ENCODE data around the gene SEC31B. TPM values are rescaled to one million over a fixed set of nuclear protein-coding genes. Genes with fewer than 3 reads are reported as not detected.

The SEC31B gene
- total RNA-seq, 1 donor from 2014 or later = 268 TPM

DNA sequence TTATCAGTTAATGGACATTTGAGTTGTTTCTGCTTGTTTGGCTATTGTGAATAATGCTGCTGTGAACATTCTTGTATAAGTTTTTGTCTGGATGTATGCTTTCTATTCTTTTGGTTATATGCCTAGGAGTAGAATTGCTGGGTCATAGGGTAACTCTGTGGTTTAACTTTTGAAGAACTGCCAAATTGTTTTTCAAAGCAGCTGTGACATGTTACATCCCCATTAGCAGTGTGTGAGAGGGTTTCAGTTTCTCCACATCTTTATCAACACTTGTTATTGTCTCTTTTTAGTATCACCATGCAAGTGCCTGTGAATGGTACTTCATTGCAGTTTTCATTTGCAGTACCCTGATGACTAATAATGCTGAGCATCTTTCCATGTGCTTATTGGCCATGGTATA, 12.1 kb upstream of the SEC31B start:
- intact Hi-C loops (cut with micrococcal nuclease) = loop anchor here (10.0 kb wide), 1 partner anchor 347 kb away; the partner anchor contains the start of gene ERLIN1

DNA sequence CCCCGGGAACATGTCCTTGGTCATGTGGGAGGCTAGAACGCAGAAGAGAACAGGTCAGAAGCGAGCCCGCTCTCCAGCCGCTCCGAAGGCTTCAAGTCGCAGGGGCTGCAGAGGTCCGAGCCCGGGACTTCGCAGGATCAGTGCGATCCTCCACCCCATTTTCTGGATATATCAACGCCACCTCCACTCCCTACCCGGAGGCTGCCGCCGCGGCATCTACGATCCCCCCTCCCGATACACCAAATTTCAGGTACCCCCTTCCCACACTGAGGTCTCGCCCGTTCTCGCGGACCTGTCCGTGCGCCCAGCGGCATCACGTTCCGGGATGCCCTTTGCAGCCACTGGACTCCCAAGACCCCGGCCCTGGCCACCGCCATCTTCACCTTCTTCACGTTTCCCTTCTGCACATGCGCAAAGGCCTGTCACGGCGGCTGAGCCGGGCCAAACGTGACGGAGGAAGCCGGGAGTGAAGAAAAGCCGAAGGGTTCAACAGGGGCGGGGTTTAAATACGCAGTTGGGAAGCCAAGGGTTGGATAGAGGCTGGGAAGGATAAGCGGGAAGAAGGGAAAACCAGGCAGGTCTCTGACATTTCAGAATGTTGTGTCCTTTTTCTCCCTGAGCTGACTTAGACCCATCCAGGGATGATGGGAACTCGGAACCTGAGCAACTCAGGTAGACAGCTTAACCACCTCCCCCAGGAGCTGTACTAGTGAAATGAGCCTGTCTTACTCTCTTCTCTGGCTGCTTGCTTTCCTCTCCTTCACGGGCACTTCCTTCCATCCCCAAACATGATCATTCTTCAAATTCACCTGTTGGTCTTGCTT, 10.0 kb upstream of the SEC31B start, which contains the start of gene NDUFB8:
Gene NDUFB8, minus strand, starts transcription at position 397 of the 824 bp plus-strand sequence. Its CDS starts 20 bp downstream, at position 377.
- intact Hi-C loops (cut with micrococcal nuclease) = loop anchor here (10.0 kb wide), 1 partner anchor 345 kb away; the partner anchor contains the start of gene ERLIN1

DNA sequence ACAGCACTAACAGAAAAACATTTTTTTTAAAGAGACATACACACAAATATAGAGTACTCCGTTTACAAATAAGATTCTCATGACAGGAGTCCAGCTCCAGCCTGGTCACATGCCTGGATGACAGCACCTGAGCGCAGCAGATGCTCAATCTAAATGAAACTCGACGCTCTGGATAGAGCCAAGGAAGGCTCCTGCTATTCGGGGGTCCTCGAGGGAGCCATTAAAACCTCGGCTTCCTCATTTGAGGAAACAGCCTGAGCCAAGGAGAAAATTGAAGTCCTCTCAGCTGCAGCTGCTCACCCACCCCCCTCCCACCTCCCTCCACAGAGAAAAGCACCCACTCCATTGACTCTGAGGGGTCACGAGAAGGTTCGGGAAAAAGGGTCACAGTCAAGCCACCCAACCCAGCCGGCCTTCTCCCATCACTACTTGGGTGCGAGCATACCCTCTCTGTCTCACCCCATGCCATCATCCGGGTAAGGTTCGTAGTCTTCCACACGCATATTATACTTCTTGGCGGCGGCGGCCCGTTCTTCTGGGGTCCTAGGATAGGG, 9.3 kb upstream of the SEC31B start:
- intact Hi-C loops (cut with micrococcal nuclease) = loop anchor here (1.0 kb wide), 1 partner anchor 18 kb away; no protein-coding TSS in a partner anchor

DNA sequence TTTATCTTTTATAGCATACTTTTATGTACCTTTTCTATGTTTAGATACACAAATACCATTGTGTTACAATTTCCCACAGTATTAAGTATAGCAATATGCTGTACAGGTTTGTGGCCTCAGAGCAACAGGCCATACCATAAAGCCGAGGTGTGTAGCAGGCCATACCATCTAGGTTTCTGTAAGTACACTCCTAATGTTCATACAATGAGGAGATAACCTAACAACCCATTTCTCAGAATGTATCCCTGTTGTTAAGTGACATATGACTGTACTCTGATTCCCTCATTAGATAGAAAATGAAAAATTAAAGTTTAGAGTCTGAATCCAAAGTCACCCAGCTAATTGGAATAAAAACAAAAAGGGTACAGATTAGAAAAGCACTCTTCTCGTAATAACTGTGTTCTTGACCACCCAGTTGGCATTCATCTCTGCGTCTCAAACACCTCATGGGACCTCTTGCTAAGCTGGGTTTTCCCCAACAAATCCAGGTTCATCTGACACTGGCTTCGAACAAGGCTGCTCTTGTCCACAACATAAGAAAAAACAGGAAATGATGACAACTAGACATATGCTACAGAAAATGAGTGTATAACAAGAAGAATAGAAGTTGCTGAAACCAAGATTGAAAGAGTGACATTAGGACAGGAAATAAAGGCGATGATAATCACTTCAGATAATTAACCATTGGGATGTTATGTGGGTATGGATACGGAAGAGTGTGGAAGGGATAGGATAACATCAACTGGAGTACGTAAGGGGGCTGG, 8.6 kb upstream of the SEC31B start:
- intact Hi-C loops (cut with micrococcal nuclease) = loop anchor here (1.0 kb wide), 1 partner anchor 17 kb away; no protein-coding TSS in a partner anchor

DNA sequence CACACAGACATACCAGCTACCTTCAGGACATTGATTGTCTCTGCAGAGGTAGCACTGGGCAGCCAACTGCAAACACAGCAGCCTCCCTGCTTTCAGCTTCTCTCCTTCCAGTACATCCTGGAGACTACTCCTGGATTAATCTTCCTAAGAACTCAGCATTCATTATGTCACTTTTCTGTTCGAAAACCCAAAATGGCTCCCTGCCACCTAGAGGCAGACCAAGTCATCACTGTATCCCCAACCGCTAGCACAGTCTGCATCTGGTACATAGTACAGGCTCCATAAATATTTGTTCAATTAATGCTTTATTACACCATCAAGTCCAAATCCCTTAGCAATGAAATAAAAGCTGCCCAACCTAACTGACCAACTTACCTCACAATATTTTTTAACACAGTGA, 5.0 kb upstream of the SEC31B start:
- intact Hi-C loops (cut with micrococcal nuclease) = no loop called here

DNA sequence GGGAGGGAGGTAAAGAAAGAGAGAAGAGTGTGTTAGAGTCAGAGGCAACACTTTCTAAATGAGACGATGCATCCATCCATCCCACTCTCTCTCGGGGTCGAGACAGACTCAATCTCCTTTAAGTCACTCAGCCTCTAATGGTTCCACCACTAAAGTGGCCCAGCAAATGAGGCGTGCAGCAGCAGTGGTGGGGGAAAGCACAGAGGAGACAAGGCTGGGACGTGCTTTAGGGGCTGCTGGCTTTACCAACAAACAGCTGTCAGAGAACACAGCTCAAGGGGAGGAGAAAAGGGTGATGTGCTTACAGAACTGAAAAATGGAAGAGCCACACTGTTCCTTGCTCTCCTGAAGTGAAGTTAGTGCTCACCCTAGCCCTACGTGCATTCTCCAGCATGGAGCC, 4.5 kb upstream of the SEC31B start:
- intact Hi-C loops (cut with micrococcal nuclease) = no loop called here

DNA sequence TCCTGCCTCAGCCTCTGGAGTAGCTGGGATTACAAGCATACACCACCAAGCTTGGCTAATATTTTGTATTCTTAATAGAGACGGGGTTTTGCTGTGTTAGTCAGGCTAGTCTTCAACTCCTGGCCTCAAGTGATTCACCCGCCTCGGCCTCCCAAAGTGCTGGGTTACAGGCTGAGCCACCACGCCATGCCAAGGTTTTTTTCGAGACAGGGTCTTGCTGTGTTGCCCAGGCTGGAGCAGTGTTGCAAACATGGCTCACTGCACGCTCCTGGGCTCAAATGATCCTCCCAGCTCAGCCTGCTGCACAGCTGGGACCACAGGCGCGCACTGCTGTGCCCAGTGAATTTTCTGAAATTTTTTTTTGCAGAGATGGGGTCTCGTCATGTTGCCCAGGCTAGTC, 3.3 kb upstream of the SEC31B start:
- intact Hi-C loops (cut with micrococcal nuclease) = no loop called here

DNA sequence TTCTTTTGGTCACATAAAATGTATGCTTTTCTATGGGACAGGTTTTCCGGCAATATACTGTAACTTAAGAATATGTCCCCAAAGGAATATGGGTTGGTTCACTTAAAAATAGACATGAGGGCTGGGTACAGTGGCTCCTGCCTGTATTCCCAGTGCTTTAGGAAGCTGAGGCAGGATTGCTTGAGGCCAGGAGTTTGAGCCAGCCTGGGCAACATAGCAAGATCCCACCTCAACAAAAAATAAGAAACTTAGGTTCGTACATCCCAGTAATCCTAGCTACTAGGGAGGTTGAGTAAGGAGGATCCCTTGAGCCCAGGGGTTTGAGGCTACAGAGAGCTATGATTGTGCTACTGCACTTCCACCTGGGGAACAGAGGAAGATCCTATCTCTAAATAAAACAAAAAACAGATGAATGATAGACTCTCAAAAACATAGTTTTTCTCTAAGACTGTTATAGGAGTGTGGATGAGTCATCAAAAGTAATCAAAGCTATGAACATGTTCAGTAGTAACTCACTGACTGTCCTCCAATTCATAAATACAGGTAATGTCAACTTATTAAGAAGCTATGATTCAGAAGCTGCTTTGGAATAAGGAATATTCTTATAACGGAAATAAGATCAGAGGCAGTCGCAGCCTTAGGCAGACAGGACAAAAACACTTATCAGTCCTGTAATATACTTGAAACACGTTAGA, 2.6 kb upstream of the SEC31B start:
- intact Hi-C loops (cut with micrococcal nuclease) = no loop called here

DNA sequence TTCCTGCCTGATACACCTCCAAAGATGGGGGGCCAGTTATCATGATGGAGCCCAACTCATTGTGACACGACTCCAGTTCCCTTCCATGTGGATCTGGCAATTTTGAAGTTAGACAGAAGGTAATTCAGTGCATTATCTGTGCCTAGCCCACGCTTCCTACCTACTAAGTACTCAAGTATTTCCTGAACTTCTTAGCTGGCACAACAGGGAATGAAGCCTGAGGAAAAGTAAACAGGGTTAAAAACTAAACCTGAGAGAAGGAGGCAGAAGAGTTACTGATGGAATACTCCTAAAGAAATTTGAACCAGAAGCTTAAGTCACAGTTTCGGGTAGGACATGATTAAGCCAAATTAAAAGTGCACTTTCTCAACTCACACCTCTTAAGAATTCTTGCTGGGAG, 1.1 kb upstream of the SEC31B start:
- intact Hi-C loops (cut with micrococcal nuclease) = no loop called here

DNA sequence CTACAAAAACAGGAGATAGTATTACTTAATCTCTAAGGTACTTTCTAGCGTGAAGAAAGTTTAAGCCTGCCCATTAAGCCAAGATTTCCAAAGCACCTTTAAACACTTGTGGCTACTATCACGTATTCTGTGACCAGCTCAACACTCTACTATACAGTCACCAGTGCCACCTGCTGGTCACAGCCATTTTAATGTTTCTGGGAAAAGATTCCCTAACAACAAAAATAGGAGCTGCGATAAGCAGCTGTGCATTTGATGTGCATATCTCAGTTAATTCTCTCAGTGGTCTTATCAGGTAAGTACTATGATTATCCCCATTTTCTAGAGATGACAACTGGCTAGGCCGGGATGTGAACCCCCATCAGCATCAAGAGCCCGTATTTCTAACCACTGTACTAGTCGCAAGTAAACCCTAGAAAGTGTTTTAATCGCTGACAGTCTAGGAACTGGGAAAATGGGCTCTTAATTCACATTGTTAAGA, 860 bp downstream of the SEC31B start:
- intact Hi-C loops (cut with micrococcal nuclease) = loop anchor here (1.0 kb wide), 3 partner anchors 10 to 86 kb away; no protein-coding TSS in a partner anchor

DNA sequence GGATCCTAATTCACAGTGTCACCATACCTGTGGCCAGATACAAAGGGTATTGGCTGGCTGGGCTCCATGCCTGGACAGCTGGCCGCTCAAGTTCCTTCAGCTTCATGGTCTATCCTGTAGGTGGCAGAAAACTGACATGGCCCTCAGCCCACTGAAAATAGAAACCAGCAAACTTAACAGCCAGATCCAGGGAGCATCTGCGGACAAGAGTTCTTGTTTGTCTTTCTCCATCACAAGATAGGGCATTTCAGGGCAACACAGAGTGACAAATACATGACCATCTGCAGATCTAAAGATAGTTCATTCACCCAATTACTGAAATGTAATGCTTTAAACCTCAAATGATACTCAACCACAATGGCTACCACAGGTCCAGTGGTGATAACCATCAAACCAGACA, 2.8 kb downstream of the SEC31B start:
- intact Hi-C loops (cut with micrococcal nuclease) = no loop called here

DNA sequence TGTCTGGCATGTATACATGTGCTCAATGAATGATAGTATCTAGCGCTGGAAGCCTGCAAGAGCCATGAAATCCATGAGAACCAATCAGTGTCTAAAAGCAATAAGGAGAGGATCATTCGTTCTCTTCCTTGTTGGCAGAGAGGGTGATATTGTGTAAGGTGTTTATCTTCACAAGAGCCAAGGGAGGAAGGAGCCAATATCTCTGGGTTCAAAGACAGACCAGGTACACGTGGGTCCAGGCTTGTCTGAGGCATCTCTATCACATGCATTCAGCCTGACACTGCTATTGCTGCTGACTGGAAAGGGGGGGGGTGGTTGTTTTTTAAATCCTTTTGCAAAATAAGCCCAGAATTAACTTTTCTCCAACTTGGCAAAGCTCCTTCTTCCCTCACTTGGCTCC, 4.0 kb downstream of the SEC31B start:
- intact Hi-C loops (cut with micrococcal nuclease) = no loop called here

DNA sequence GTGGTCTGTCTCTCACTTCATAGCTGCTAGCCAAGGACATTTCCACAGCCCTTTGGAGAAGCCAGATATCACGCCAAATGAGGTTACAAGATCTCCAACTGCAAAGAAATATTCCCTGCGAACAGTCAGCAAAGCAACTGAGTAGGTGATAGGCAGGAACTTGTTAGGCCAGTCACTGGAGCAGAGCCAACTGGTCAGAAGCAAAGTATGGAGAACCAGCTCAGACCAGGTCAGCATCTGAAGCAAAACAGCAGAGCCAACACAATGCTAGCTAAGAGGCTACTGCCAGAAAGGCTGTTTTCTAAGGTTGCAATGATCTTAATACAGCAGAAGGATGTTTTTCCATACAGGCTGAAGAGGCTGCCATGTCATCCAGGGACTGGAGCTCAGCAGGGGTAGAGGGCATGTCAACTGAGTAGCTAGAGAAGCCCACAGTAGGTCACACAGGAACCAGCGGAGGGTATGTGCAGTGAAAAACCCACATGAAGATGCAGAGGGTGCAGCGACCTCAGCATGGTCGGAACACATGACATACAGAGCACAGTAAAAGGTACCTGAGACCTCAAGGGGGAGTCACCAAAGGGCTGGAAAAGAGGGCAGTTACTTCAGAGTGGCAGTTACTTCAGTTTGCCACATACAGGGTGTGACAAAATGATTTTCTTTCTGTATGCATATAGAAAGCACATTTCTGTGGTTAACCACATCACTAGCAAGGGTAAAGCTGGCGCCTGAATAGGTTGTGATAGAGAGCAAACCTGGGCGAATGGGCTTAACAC, 8.9 kb downstream of the SEC31B start:
- intact Hi-C loops (cut with micrococcal nuclease) = loop anchor here (1.0 kb wide), 3 partner anchors 18 to 163 kb away; partner anchors contain the start of gene SCD

DNA sequence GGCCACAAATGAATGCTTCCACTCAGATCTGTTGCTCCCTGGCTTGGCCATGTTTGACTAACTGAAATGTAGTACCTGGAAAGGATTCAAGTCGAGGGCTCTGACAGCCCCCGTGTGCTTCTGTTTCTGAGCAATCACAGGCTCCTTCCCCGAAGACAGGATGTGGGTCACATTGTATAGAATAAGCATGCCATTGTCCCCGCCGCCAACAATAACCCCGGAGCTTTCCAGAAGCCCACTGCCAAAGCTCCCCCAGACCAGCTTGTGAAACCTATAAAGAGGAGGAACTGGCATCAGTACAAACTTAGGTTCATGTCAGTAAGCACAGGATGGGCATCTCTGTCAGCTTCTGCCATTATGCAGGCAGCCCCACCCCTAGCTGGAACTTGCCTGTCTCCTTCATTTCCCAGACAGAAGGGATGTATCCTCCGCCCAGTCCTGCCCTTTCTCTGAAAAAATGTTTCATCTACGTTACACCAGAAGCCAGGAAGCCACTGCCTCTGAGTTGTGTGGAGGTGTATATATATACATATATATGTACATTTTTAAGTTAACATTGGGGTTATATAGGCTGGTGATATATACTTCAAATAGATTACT, 10.3 kb downstream of the SEC31B start:
- intact Hi-C loops (cut with micrococcal nuclease) = loop anchor here (2.0 to 5.0 kb wide), 2 partner anchors 25 to 222 kb away; partner anchors contain the start of genes BLOC1S2 and HIF1AN

DNA sequence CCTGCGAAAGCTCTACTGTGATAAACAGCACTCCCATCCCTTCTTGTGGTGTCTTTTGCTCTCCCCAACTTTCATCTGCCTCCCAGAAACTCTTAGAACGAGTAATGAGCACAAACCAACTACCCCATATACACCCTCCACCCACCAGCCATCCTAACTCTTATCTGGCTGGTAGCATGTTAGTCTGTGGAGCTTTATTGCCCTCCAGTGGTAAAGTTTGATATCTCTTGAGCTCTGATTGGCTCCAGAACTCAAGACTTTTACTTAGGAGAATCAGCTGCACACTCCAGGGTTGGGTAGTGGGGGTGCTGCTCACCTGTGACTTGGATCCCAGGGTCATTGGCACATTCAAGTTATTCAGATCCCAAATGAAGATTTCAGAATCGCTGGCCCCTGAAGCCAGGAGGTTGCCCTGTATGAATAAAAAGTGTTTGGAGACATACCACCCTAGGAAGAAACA, 10.9 kb downstream of the SEC31B start:
- intact Hi-C loops (cut with micrococcal nuclease) = loop anchor here (1.0 to 5.0 kb wide), 8 partner anchors 10 to 221 kb away; partner anchors contain the start of genes BLOC1S2 and HIF1AN

DNA sequence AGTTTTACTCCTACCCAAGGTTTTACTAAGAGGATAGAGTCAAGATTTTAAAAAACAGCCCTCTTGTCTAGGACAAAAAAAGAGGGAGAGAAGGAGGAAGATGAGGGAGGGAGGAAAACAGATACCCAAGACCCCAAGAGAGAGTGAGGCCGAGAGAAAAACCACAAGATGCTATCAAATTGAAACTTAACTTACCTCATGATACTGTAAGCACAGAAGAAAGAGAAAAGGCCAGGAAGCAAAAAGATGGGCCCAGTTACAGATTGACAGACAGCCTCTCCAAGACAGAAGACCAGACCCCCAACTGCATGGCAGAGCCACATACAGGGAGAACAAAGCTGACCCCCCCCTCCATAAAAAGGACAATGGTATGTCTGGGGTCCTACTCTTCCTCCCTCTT, 11.4 kb downstream of the SEC31B start:
- intact Hi-C loops (cut with micrococcal nuclease) = loop anchor here (1.0 to 5.0 kb wide), 8 partner anchors 10 to 221 kb away; partner anchors contain the start of genes BLOC1S2 and HIF1AN

DNA sequence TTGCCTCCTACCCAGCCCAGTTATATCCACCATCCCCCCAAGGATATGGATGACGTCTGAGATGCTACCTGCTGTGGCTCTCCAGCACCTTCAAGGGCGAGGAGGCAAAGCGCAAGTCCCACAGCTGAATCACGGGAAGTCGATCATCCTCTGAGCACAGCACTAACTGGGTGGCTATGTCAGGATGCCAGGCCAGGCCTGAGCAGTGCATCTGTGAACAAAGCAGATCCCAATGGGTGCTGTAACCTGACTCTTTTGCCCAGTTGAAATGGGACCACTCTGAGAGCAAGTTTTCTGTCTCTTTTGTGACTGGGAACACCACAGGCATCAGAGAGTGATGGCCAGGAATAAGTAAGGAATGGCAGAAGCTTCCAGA, 12.3 kb downstream of the SEC31B start:
- intact Hi-C loops (cut with micrococcal nuclease) = loop anchor here (5.0 kb wide), 1 partner anchor 220 kb away; the partner anchor contains the start of gene BLOC1S2

DNA sequence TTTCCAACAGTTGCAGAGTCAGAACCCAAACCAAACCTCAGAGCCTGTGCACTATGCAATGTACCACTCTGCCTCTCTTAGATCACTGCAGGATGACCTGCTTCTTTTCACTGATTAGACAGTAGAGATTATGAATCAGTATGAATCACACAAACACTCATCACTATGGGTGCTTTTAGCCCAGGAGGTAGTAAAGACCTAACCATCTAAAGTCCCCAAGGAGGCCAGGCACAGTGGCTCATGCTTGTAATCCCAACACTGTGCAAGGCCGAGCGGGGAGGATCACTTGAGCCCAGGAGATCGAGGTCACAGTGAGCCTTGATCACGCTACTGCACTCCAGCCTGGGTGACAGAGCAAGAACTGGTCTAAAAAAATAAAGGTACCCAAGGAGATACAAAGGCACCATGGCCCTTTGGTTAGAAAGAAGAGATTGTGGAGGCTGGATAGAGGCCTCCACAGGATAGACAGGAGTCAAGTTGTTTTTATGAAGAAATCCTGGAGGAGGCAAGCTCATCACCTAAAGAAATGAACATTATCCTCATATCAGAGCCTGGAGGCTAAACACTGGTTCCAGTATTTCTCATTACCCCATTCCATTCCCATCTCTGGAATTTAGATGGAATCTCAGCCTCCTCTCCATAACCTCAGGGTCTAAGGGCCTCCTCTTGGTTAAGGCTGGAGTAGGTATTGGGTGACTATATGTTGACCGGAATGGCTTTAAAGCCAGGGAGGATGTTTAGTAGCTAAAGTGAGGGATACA, 12.9 kb downstream of the SEC31B start:
- intact Hi-C loops (cut with micrococcal nuclease) = loop anchor here (5.0 kb wide), 1 partner anchor 219 kb away; the partner anchor contains the start of gene BLOC1S2

Measured in T-helper 2 cell treated with Interferon-gamma antibody and Interleukin-4, amounts not matched to agents 100 ng/mL and 5 ng/mL, for 36 hours (primary cell).